ENCODE measurements around the gene CUX1.

The CUX1 gene

GRCh38 chr7:101960985-101961708, 143.7 kb downstream of the CUX1 start:
- DNase-seq, result no peak

- DNase-seq, result no peak
Measured at GRCh38 chr7:101961811-101962210, 144.4 kb downstream of the CUX1 start.

- no peak for DNase-seq
Measured at GRCh38 chr7:101963693-101964092, 146.3 kb downstream of the CUX1 start.

- DNase-seq, result no peak
Measured at GRCh38 chr7:101964680-101965452, 147.4 kb downstream of the CUX1 start.

- DNase-seq, result no peak
Measured at GRCh38 chr7:101968720-101969466, 151.5 kb downstream of the CUX1 start.

GRCh38 chr7:101969997-101970585, 152.7 kb downstream of the CUX1 start:
- DNase-seq, result no peak

- no peak for DNase-seq
Measured at GRCh38 chr7:101970801-101971200, 153.4 kb downstream of the CUX1 start.

- DNase-seq, result no peak
Measured at GRCh38 chr7:101971457-101971856, 154.0 kb downstream of the CUX1 start.

- no peak for DNase-seq
Measured at GRCh38 chr7:101972627-101973026, 155.2 kb downstream of the CUX1 start.

GRCh38 chr7:101973130-101973529, 155.7 kb downstream of the CUX1 start:
- DNase-seq, result no peak

- no peak for DNase-seq
Measured at GRCh38 chr7:101974393-101974792, 157.0 kb downstream of the CUX1 start.

- DNase-seq, result no peak
Measured at GRCh38 chr7:101975046-101975445, 157.6 kb downstream of the CUX1 start.

- DNase-seq, result no peak
Measured at GRCh38 chr7:101976411-101976810, 159.0 kb downstream of the CUX1 start.

- no peak for DNase-seq
Measured at GRCh38 chr7:101977249-101977648, 159.8 kb downstream of the CUX1 start.

- no peak for DNase-seq
Measured at GRCh38 chr7:101978683-101979082, 161.3 kb downstream of the CUX1 start.

GRCh38 chr7:101983147-101983811, 165.9 kb downstream of the CUX1 start:
- DNase-seq, result no peak

GRCh38 chr7:101984133-101984879, 166.9 kb downstream of the CUX1 start:
- DNase-seq, result no peak

- DNase-seq, result no peak
Measured at GRCh38 chr7:101985057-101985902, 167.9 kb downstream of the CUX1 start.

- no peak for DNase-seq
Measured at GRCh38 chr7:101985903-101986734, 168.7 kb downstream of the CUX1 start.

GRCh38 chr7:101987494-101987893, 170.1 kb downstream of the CUX1 start:
- no peak for DNase-seq
